LNCAP (cell line): Measurements from ENCODE around the gene KCTD15.

Source experiments
- CTCF ChIP-seq: fragments of 450-650 bp; IDR thresholded peaks from 2 replicates; pipeline ENCODE4 v1.5.1; 2017; ENCODE audit warnings: mild to moderate bottlenecking

Gene KCTD15

DNA sequence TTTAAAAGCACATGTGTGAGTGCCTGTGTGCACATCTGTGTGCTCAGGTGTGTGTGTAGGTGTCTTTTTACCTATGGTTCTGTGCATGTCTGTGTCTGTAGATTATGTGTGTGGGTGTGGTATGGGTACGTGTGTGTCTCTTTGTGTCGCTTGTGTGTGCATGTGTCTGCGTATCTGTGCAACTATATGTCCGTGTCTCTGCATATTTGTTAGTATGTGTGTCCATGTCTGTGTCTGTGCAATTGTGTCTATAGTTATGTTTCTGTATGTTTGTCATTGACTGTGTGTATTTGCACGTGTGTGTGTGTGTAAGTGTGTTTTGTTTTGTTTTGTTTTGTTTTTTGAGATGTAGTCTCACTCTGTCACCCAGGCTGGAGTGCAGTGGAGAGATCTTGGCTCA, 7.3 kb upstream of the KCTD15 start:
- no peak for TF ChIP-seq CTCF

- no peak for TF ChIP-seq CTCF
Observed at GRCh38 chr19:33794683-33795369, 1.8 kb upstream of the KCTD15 start.

- TF ChIP-seq CTCF, result peak; percentile 97
Observed at GRCh38 chr19:33795370-33796163, 1.1 kb upstream of the KCTD15 start.

GRCh38 chr19:33797802-33798671, 1.4 kb downstream of the KCTD15 start:
- no peak for TF ChIP-seq CTCF

DNA sequence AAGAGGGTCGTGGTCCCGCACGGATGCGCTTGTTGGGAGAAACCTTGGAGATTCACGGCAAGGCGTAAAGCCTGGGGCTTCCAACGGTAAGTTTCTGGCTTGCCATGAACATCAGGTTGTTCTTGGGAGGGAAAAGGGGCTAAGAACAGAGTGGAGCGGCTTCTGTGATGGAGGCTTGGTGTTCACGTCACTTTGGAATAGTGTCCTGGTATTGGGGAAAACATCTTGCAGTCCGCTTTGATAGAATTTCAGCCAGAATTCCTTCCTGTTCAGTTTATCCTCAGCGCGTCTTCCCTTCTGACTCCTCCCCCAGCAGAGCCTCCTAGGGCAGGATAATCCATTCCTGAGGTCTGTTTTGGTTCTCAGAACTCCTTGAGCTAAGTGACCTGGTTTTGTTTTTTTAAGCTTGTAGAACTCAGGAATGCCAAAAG, 2.0 kb downstream of the KCTD15 start:
- TF ChIP-seq CTCF, result no peak

- no peak for TF ChIP-seq CTCF
Observed at GRCh38 chr19:33799476-33799875, 2.8 kb downstream of the KCTD15 start.

- no peak for TF ChIP-seq CTCF
Observed at GRCh38 chr19:33800012-33800680, 3.5 kb downstream of the KCTD15 start.
